ENCODE data around the gene LRCH1. TPM values are rescaled to one million over a fixed set of nuclear protein-coding genes. Genes with fewer than 3 reads are reported as not detected.
A peak's percentile ranks its signal among the peaks of the same experiment; 100 is the strongest.

LRCH1 gene
- total RNA-seq, 1 experiment from 2014 or later: 10.5 TPM

GRCh38 chr13:46796515-46797474 lies 243.8 kb downstream of the LRCH1 start, which contains the start of gene ESD:
ESD (minus strand) TSS chr13:46797161; CDS start chr13:46791413, 5,748 bp downstream.
- H3K79me2 ChIP-seq (ENCODE audit: low read depth): peaks cover 11% of the 10 kb centered on the region; the same call in 1 of the 2 replicates
- BruUV-seq (replicated peaks): TSS peak; percentile 67
- DNase-seq: peak; percentile 68 to 82

DNA sequence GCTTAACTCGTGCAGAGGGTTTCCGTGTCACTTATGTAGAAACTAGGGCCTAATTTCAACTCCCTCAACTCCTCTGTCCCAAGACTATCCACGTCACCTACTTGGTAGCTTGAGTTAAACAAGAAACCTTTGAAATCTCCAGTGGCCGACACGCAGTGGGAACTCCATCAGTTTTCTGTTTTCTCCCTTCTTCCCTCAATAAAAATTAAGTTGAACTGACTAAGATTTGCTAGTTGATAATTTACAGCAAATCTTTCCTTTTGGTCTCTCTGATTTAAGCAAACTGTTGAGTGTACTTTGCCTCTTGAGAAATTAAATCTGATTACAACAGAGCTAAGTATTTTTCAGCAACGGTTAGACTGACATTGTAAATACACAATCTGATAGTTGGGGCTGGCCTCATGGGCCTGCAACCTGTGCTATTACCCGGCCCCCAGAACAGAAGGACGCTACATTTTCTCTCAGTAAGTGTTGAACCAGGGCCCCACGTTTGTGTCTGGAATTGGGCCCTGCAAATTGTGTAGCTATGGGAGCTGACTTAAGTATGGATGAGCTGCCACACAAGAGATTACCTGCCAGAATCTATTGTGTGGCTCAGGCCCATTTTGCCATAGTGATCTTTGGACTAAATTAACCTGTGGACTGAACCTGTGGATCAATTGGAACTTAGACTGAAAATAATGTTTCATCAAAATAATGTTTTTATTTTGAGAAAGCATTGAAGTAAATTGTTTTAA lies 244.7 kb downstream of the LRCH1 start:
- intact Hi-C loops (cut with micrococcal nuclease; ENCODE audit: unreplicated experiment): loop anchor here (10.0 kb wide), 1 partner anchor 243 kb away; the partner anchor contains the start of gene LRCH1
- peak overlapping the region; percentile 79 for H3K4me2 ChIP-seq
- H3K4me1 ChIP-seq (replicated peaks; ENCODE audit: insufficient read depth): peaks cover 11% of the 10 kb centered on the region; the same call in 1 of the 2 replicates
- H3K79me2 ChIP-seq (ENCODE audit: low read depth): peaks cover 11% of the 10 kb centered on the region; the same call in 1 of the 2 replicates
- no peaks in the 10 kb centered on the region for H3K9me2 ChIP-seq (ENCODE audit: insufficient read depth)
- H3K36me3 ChIP-seq (ENCODE audit: low read depth): no peaks in the 10 kb centered on the region
- ChIA-PET POLR2A (ENCODE audit: unreplicated experiment) (no interaction called here), CTCF (no interaction called here)
- DNase-seq: no peak
- H3K27me3 ChIP-seq (ENCODE audit: insufficient read depth, low read depth): no peaks in the 10 kb centered on the region
- peaks cover 8% of the 10 kb centered on the region; the same call in 1 of the 2 replicates for H3F3A ChIP-seq (ENCODE audit: insufficient read depth, low read depth)
- no peaks in the 10 kb centered on the region for H4K20me1 ChIP-seq (ENCODE audit: insufficient read depth)
- peak overlapping the region; percentile 92 for H3K4me3 ChIP-seq
- no peak overlapping the region for H3K27ac ChIP-seq
- TF ChIP-seq, protein P1, sequence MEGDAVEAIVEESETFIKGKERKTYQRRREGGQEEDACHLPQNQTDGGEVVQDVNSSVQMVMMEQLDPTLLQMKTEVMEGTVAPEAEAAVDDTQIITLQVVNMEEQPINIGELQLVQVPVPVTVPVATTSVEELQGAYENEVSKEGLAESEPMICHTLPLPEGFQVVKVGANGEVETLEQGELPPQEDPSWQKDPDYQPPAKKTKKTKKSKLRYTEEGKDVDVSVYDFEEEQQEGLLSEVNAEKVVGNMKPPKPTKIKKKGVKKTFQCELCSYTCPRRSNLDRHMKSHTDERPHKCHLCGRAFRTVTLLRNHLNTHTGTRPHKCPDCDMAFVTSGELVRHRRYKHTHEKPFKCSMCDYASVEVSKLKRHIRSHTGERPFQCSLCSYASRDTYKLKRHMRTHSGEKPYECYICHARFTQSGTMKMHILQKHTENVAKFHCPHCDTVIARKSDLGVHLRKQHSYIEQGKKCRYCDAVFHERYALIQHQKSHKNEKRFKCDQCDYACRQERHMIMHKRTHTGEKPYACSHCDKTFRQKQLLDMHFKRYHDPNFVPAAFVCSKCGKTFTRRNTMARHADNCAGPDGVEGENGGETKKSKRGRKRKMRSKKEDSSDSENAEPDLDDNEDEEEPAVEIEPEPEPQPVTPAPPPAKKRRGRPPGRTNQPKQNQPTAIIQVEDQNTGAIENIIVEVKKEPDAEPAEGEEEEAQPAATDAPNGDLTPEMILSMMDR (conservative IDR thresholded peaks at IDR 0.05): no peak
- TF ChIP-seq EZH2 (IDR thresholded peaks at IDR 0.05; ENCODE audit: low read depth): no peak
- BruUV-seq (replicated peaks): TSS peak; percentile 87
- peak overlapping the region; percentile 100 for H2AFZ ChIP-seq
- no peaks in the 10 kb centered on the region for H3K9me3 ChIP-seq (ENCODE audit: insufficient read depth, low read depth)

More at GRCh38 chr13:46796515-46797474, 243.8 kb downstream of the LRCH1 start, which contains the start of gene ESD:
- peak within 1 kb of the TSS; percentile 79 for H3K4me2 ChIP-seq
- H3K9me3 ChIP-seq (ENCODE audit: insufficient read depth, low read depth): no peaks in the 10 kb centered on the region
- ChIA-PET POLR2A (ENCODE audit: unreplicated experiment) (no interaction called here), CTCF (no interaction called here)
- peak within 1 kb of the TSS; percentile 100 for H2AFZ ChIP-seq
- no peaks in the 10 kb centered on the region for H3K36me3 ChIP-seq (ENCODE audit: low read depth)
- peak within 1 kb of the TSS; percentile 92 for H3K4me3 ChIP-seq
- TF ChIP-seq, protein P1 (conservative IDR thresholded peaks at IDR 0.05): no peak
- TF ChIP-seq EZH2 (IDR thresholded peaks at IDR 0.05; ENCODE audit: low read depth): no peak
- H3K27me3 ChIP-seq (ENCODE audit: insufficient read depth, low read depth): no peaks in the 10 kb centered on the region
- no peaks in the 10 kb centered on the region for H4K20me1 ChIP-seq (ENCODE audit: insufficient read depth)
- peaks cover 11% of the 10 kb centered on the region; the same call in 1 of the 2 replicates for H3K4me1 ChIP-seq (replicated peaks; ENCODE audit: insufficient read depth)
- H3F3A ChIP-seq (ENCODE audit: insufficient read depth, low read depth): peaks cover 8% of the 10 kb centered on the region; the same call in 1 of the 2 replicates
- intact Hi-C loops (cut with micrococcal nuclease; ENCODE audit: unreplicated experiment): loop anchor here (10.0 kb wide), 1 partner anchor 242 kb away; the partner anchor contains the start of gene LRCH1
- H3K27ac ChIP-seq: peak within 1 kb of the TSS; percentile 61
- H3K9me2 ChIP-seq (ENCODE audit: insufficient read depth): no peaks in the 10 kb centered on the region

DNA sequence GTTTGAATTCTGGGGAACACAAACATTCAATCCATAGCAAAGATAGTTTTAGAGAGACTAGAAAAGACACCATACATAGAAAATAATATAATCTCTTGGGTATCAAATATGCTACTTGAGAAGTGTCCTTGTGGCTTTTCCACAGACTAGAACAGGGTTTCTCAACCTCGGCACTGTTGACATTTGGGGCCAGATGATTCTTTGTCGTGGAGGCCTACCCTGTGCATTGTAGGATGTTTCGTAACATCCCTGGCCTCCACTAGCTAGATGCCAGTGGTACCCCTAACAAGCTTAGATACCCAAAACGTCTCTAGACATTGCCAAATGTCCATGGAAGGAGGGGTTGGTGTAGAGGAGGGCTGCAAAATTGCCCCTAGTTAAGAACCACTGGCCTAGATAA lies 246.2 kb downstream of the LRCH1 start:
- Histone ChIP-seq H3K9me3 (ENCODE audit: insufficient read depth, low read depth) (no peaks in the 10 kb centered on the region), H3K4me1 (replicated peaks; ENCODE audit: insufficient read depth) (peaks cover 11% of the 10 kb centered on the region; the same call in 1 of the 2 replicates), H3K9me2 (ENCODE audit: insufficient read depth) (no peaks in the 10 kb centered on the region), H2AFZ (no peak overlapping the region), H3K36me3 (ENCODE audit: low read depth) (no peaks in the 10 kb centered on the region), H3F3A (ENCODE audit: insufficient read depth, low read depth) (peaks cover 8% of the 10 kb centered on the region; the same call in 1 of the 2 replicates), H4K20me1 (ENCODE audit: insufficient read depth) (no peaks in the 10 kb centered on the region), H3K27me3 (ENCODE audit: insufficient read depth, low read depth) (no peaks in the 10 kb centered on the region), H3K79me2 (ENCODE audit: low read depth) (peaks cover 11% of the 10 kb centered on the region; the same call in 1 of the 2 replicates), H3K27ac (no peak overlapping the region), H3K4me2 (no peak overlapping the region), H3K4me3 (no peak overlapping the region)
- TF ChIP-seq EZH2 (IDR thresholded peaks at IDR 0.05; ENCODE audit: low read depth): no peak
- TF ChIP-seq, protein P1 (conservative IDR thresholded peaks at IDR 0.05): no peak
- no TSS peak for BruUV-seq (replicated peaks)
- ChIA-PET POLR2A (ENCODE audit: unreplicated experiment) (no interaction called here), CTCF (no interaction called here)
- DNase-seq: no peak
- intact Hi-C loops (cut with micrococcal nuclease; ENCODE audit: unreplicated experiment): loop anchor here (10.0 kb wide), 1 partner anchor 244 kb away; the partner anchor contains the start of gene LRCH1

All from PC-9 (cell line).